Mammary epithelial cell (primary cell): ENCODE measurements around the gene NOP9.

ENCODE experiments used
- EZH2 ChIP-seq: IDR thresholded peaks from 2 replicates; pipeline ENCODE4 v1.6.1; 2012; ENCODE audit warnings: low read length, inconsistent platforms, borderline replicate concordance
- TF ChIP-seq, protein P1 (sequence below), 2 donors: IDR thresholded peaks in 1 of 2; conservative IDR thresholded peaks in 1 of 2; 2 replicates each; pipeline ENCODE4 v1.5.1; 2011 to 2012; ENCODE audit warnings: inconsistent platforms in 2 of 2, low read length in 2 of 2, mild to moderate bottlenecking in 2 of 2, control low read depth in 1 of 2, low read depth in 1 of 2; ENCODE audit not compliant: insufficient read depth in 1 of 2; ENCODE audit errors: extremely low read depth in 1 of 2

- no peak for TF ChIP-seq EZH2
- TF ChIP-seq, protein P1, sequence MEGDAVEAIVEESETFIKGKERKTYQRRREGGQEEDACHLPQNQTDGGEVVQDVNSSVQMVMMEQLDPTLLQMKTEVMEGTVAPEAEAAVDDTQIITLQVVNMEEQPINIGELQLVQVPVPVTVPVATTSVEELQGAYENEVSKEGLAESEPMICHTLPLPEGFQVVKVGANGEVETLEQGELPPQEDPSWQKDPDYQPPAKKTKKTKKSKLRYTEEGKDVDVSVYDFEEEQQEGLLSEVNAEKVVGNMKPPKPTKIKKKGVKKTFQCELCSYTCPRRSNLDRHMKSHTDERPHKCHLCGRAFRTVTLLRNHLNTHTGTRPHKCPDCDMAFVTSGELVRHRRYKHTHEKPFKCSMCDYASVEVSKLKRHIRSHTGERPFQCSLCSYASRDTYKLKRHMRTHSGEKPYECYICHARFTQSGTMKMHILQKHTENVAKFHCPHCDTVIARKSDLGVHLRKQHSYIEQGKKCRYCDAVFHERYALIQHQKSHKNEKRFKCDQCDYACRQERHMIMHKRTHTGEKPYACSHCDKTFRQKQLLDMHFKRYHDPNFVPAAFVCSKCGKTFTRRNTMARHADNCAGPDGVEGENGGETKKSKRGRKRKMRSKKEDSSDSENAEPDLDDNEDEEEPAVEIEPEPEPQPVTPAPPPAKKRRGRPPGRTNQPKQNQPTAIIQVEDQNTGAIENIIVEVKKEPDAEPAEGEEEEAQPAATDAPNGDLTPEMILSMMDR (conservative IDR thresholded peaks at IDR 0.05 in 1 of 2, IDR thresholded peaks at IDR 0.05 in 1 of 2; ENCODE audit: extremely low read depth in 1 of 2, insufficient read depth in 1 of 2, low read depth in 1 of 2, low read length in 2 of 2): peak; percentile 70 to 81
These were observed 3.1 kb upstream of the NOP9 start for GRCh38 chr14:24296341-24297157.
